ENCODE data around the gene LENEP. TPM values are rescaled to one million over a fixed set of nuclear protein-coding genes. Genes with fewer than 3 reads are reported as not detected.

The LENEP gene
- total RNA-seq, 3 donors from 2014 or later = not detected

- Histone ChIP-seq H3K27me3 (no peaks in the 10 kb centered on the region), H3K4me3 (no peak overlapping the region), H3K36me3 (no peaks in the 10 kb centered on the region), H3K9me3 (no peaks in the 10 kb centered on the region), H3K27ac (no peak overlapping the region), H3K4me1 (peaks cover 4 to 8% of the 10 kb centered on the region in 2 donors)
- TF ChIP-seq POLR2AphosphoS5 (IDR thresholded peaks at IDR 0.05) (no peak), POLR2A (IDR thresholded peaks at IDR 0.05) (no peak)
- TF ChIP-seq, protein P1, sequence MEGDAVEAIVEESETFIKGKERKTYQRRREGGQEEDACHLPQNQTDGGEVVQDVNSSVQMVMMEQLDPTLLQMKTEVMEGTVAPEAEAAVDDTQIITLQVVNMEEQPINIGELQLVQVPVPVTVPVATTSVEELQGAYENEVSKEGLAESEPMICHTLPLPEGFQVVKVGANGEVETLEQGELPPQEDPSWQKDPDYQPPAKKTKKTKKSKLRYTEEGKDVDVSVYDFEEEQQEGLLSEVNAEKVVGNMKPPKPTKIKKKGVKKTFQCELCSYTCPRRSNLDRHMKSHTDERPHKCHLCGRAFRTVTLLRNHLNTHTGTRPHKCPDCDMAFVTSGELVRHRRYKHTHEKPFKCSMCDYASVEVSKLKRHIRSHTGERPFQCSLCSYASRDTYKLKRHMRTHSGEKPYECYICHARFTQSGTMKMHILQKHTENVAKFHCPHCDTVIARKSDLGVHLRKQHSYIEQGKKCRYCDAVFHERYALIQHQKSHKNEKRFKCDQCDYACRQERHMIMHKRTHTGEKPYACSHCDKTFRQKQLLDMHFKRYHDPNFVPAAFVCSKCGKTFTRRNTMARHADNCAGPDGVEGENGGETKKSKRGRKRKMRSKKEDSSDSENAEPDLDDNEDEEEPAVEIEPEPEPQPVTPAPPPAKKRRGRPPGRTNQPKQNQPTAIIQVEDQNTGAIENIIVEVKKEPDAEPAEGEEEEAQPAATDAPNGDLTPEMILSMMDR (IDR thresholded peaks at IDR 0.05) = no peak
- intact Hi-C loops (cut with DNase I; ENCODE audit: low total_unique reads) = no loop called here
- no peak for DNase-seq (ENCODE audit: low spot score in 2 of 2)
These were observed 5.1 kb upstream of the LENEP start for GRCh38 chr1:154988058-154988954.

GRCh38 chr1:154989195-154989860 lies 4.1 kb upstream of the LENEP start:
- Histone ChIP-seq H3K9me3 (no peaks in the 10 kb centered on the region), H3K36me3 (no peaks in the 10 kb centered on the region), H3K27ac (no peak overlapping the region), H3K4me3 (no peak overlapping the region), H3K27me3 (no peaks in the 10 kb centered on the region), H3K4me1 (no peaks in the 10 kb centered on the region)
- DNase-seq (ENCODE audit: low spot score in 2 of 2) = no peak
- intact Hi-C loops (cut with DNase I; ENCODE audit: low total_unique reads) = loop anchor here (1.0 kb wide), 1 partner anchor 23 kb away; no protein-coding TSS in a partner anchor
- TF ChIP-seq POLR2A (IDR thresholded peaks at IDR 0.05) (no peak), POLR2AphosphoS5 (IDR thresholded peaks at IDR 0.05) (no peak)
- TF ChIP-seq, protein P1 (IDR thresholded peaks at IDR 0.05) = no peak

DNA sequence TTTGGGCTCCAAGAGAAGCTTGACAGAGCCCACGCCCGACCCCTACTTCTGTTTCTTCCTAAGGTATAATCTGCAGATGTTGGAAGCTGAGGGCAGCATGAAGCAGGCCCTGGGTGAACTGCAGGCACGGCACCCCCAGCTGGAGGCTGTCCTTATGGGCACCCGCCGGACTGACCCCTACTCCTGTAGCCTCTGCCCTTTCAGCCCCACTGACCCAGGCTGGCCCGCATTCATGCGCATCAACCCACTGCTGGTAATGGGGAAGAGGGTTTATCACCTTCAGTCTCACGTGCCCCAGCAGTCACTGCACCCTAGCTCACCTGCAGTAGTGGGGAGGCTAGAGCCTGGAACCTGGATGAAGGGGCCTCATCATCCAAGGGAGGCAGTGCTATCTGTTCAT lies 3.1 kb upstream of the LENEP start:
- H3K36me3 ChIP-seq = no peaks in the 10 kb centered on the region
- H3K27ac ChIP-seq = no peak overlapping the region
- TF ChIP-seq, protein P1 (IDR thresholded peaks at IDR 0.05) = no peak
- TF ChIP-seq POLR2AphosphoS5 (IDR thresholded peaks at IDR 0.05) (no peak), POLR2A (IDR thresholded peaks at IDR 0.05) (no peak)
- no peaks in the 10 kb centered on the region for H3K4me1 ChIP-seq
- no peaks in the 10 kb centered on the region for H3K9me3 ChIP-seq
- DNase-seq (ENCODE audit: low spot score in 2 of 2) = no peak
- H3K4me3 ChIP-seq = no peak overlapping the region
- intact Hi-C loops (cut with DNase I; ENCODE audit: low total_unique reads) = no loop called here
- no peaks in the 10 kb centered on the region for H3K27me3 ChIP-seq

DNA sequence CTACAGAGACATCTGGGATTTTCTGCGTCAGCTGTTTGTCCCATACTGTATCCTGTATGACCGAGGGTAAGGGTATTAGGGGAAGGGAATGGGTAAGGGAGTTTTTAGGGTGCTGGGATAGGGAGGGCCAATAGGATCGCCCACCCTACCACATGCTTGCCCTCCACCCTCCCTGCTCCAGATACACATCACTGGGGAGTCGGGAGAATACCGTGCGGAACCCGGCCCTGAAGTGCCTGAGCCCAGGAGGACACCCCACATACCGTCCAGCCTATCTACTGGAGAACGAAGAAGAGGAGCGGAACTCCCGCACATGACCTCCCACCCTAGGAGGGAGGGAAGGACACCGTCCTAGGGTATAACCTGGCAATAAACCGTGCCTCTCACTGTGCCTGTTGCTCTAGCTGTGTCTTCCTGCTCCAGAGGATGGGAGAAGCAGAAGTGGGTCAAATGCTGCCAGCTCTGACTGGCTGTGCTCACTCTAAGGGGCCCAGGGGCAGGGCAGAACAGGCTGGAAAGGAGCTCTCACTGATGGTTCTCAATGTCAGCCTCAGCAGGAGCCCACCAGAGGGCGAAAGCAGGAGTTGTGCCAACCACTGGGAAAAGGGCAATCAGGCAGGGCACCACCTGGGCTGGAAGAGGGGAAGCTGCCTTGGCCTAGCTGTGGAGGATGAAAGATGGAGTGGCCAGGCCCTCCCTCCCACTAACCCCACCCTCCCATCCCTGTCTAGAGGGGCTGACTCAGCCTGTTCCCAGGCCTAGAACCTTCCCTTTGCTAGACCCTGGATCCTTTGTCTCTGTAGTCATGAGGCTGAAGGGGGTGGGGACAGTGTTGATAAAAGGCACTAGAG lies 440 bp upstream of the LENEP start:
- no peak for DNase-seq (ENCODE audit: low spot score in 2 of 2)
- H3K27ac ChIP-seq = no peak overlapping the region
- no peak overlapping the region for H3K4me3 ChIP-seq
- no peaks in the 10 kb centered on the region for H3K4me1 ChIP-seq
- no peaks in the 10 kb centered on the region for H3K27me3 ChIP-seq
- H3K9me3 ChIP-seq = no peaks in the 10 kb centered on the region
- H3K36me3 ChIP-seq = no peaks in the 10 kb centered on the region
- TF ChIP-seq POLR2A (IDR thresholded peaks at IDR 0.05) = no peak
- TF ChIP-seq, protein P1 (IDR thresholded peaks at IDR 0.05) = no peak
- intact Hi-C loops (cut with DNase I; ENCODE audit: low total_unique reads) = no loop called here
